ENCODE measurements around the gene PSD. TPM values are rescaled to one million over a fixed set of nuclear protein-coding genes. Genes with fewer than 3 reads are reported as not detected.

The PSD gene
- total RNA-seq, 6 donors from 2014 or later, result 1.1 to 28.3 (median 3.5) TPM

- no peak for TF ChIP-seq POLR2AphosphoS5 (IDR thresholded peaks at IDR 0.05)
- no peak overlapping the region for H3K4me3 ChIP-seq
- no peaks in the 10 kb centered on the region for H3K27me3 ChIP-seq
- no peaks in the 10 kb centered on the region for H3K9me3 ChIP-seq
- peaks cover 48 to 100% (median 88%) of the 10 kb centered on the region in 4 donors for H3K36me3 ChIP-seq
- DNase-seq, result no peak
- H3K4me1 ChIP-seq, result peaks cover 0 to 9% (median 2%) of the 10 kb centered on the region in 4 donors
- 55 to 82% methylated on average over 3 of the region's 3 CpGs for WGBS, 2 donors
- ATAC-seq (ENCODE audit: low FRiP score in 2 of 2), result peak in 1 of 2 donors; percentile 67
- peak overlapping the region in 1 of 4 donors; percentile 32 for H3K27ac ChIP-seq
These were observed 50.5 kb downstream of the PSD start for GRCh38 chr10:102368077-102368476.

- peak overlapping the region in 2 of 4 donors; percentile 10 to 32 for H3K27ac ChIP-seq
- no peaks in the 10 kb centered on the region for H3K27me3 ChIP-seq
- peaks cover 49 to 100% (median 89%) of the 10 kb centered on the region in 4 donors for H3K36me3 ChIP-seq
- peaks cover 0 to 9% (median 2%) of the 10 kb centered on the region in 4 donors for H3K4me1 ChIP-seq
- TF ChIP-seq POLR2AphosphoS5 (IDR thresholded peaks at IDR 0.05) (no peak), CTCF (IDR thresholded peaks at IDR 0.05) (no peak), POLR2A (IDR thresholded peaks at IDR 0.05) (no peak), EP300 (IDR thresholded peaks at IDR 0.05) (no peak)
- no peak for DNase-seq
- WGBS, 2 donors, result 90 to 94% methylated on average over 1 of the region's 1 CpG
- ATAC-seq (ENCODE audit: low FRiP score in 2 of 2), result no peak
- no peak overlapping the region for H3K4me3 ChIP-seq
- no peaks in the 10 kb centered on the region for H3K9me3 ChIP-seq
These were observed 51.1 kb downstream of the PSD start for GRCh38 chr10:102367441-102367840.

GRCh38 chr10:102358712-102359382, 59.7 kb downstream of the PSD start:
- no peak for TF ChIP-seq POLR2A (IDR thresholded peaks at IDR 0.05)
- TF ChIP-seq CTCF (IDR thresholded peaks at IDR 0.05), result no peak
- no peak for TF ChIP-seq POLR2AphosphoS5 (IDR thresholded peaks at IDR 0.05)
- no peak for TF ChIP-seq EP300 (IDR thresholded peaks at IDR 0.05)
- no peak overlapping the region for H3K4me3 ChIP-seq
- H3K27ac ChIP-seq, result no peak overlapping the region
- no peaks in the 10 kb centered on the region for H3K27me3 ChIP-seq
- no peaks in the 10 kb centered on the region for H3K9me3 ChIP-seq
- WGBS, 2 donors, result 98 to 99% methylated on average over 4 of the region's 4 CpGs
- no peaks in the 10 kb centered on the region for H3K4me1 ChIP-seq
- DNase-seq, result no peak
- peaks cover 39 to 95% (median 74%) of the 10 kb centered on the region in 4 donors for H3K36me3 ChIP-seq
- ATAC-seq (ENCODE audit: low FRiP score in 2 of 2), result no peak

- H3K4me3 ChIP-seq, result no peak overlapping the region
- no peaks in the 10 kb centered on the region for H3K4me1 ChIP-seq
- no peaks in the 10 kb centered on the region for H3K9me3 ChIP-seq
- DNase-seq, result no peak
- H3K27ac ChIP-seq, result no peak overlapping the region
- 93 to 96% methylated on average over 3 of the region's 3 CpGs for WGBS, 2 donors
- no peak for TF ChIP-seq EP300 (IDR thresholded peaks at IDR 0.05)
- peaks cover 24 to 98% (median 64%) of the 10 kb centered on the region in 4 donors for H3K36me3 ChIP-seq
- no peak for ATAC-seq (ENCODE audit: low FRiP score in 2 of 2)
- no peaks in the 10 kb centered on the region for H3K27me3 ChIP-seq
These were observed 64.1 kb downstream of the PSD start for GRCh38 chr10:102354451-102354850.

Small RNA genes within 50 kb of the gene (small RNA-seq; reads per million reads assigned to genes)
- gene MIR146B, result 18,036 to 89,349 (median 40,621) reads per million in 4 donors

Other genes starting within 250 kb of the PSD start
- gene ELOVL3, start 192.5 kb downstream of the PSD start, total RNA-seq, result 1 to 10 TPM in 2 of 6 donors, under 1 TPM in 1, not detected in 3; 0.46 to 2.7 (median 1.1) TPM
- under 1 TPM in 1 of 6 donors, not detected in 5; 0.61 TPM for gene PITX3, start 177.3 kb downstream of the PSD start, total RNA-seq
- 10 to 100 TPM; 36.7 to 59.7 (median 44.4) TPM for gene GBF1, start 173.3 kb downstream of the PSD start, total RNA-seq
- gene NFKB2, start 23.1 kb downstream of the PSD start, total RNA-seq, result 10 to 100 TPM; 31.2 to 67.6 (median 41.2) TPM
- gene FBXL15, start 2.1 kb upstream of the PSD start, total RNA-seq, result 10 to 100 TPM; 18.5 to 70.2 (median 26.8) TPM
- 10 to 100 TPM; 33.1 to 67.1 (median 46.5) TPM for gene CUEDC2, start 13.8 kb upstream of the PSD start, total RNA-seq
- 10 to 100 TPM in 5 of 6 donors, 1 to 10 TPM in 1; 5.9 to 27.5 (median 15.1) TPM for gene C10orf95, start 32.8 kb upstream of the PSD start, total RNA-seq
- 100 to 1,000 TPM in 2 of 6 donors, 10 to 100 TPM in 4; 54.5 to 126 (median 93.2) TPM for gene ACTR1A, start 83.9 kb upstream of the PSD start, total RNA-seq
- 10 to 100 TPM in 5 of 6 donors, 1 to 10 TPM in 1; 4.1 to 15.7 (median 11.9) TPM for gene SUFU, start 85.2 kb upstream of the PSD start, total RNA-seq
- 100 to 1,000 TPM; 162 to 279 (median 177) TPM for gene TRIM8, start 225.7 kb upstream of the PSD start, total RNA-seq